Immature natural killer cell (primary cell): Measurements from ENCODE around the gene APOM. TPM values are rescaled to one million over a fixed set of nuclear protein-coding genes. Genes with fewer than 3 reads are reported as not detected.

ENCODE experiments used
- DNase-seq, 3 donors: peaks; one replicate each; pipeline ENCODE4 v3.0.0; 2022; ENCODE audit warnings: mixed read lengths in 1 of 3
- H3K27ac Mint-ChIP-seq, 6 donors: one replicate each; pipeline ENCODE4 v1.8.0; 2020; ENCODE audit warnings: mixed read lengths in 6 of 6, mild to moderate bottlenecking in 5 of 6, inconsistent platforms in 4 of 6, moderate library complexity in 3 of 6
- H3K27me3 Mint-ChIP-seq, 3 donors: one replicate each; pipeline ENCODE4 v1.8.0; 2020 to 2021; ENCODE audit warnings: low read depth in 3 of 3, mild to moderate bottlenecking in 3 of 3, mixed read lengths in 3 of 3, moderate library complexity in 3 of 3, inconsistent platforms in 1 of 3
- H3K36me3 Mint-ChIP-seq, 3 donors: one replicate each; pipeline ENCODE4 v1.8.0; 2020; ENCODE audit warnings: mixed read lengths in 3 of 3, inconsistent platforms in 2 of 3, mild to moderate bottlenecking in 2 of 3
- H3K4me1 Mint-ChIP-seq, 2 donors: one replicate each; pipeline ENCODE4 v1.8.0; 2020; ENCODE audit warnings: inconsistent platforms in 2 of 2, mild to moderate bottlenecking in 2 of 2, mixed read lengths in 2 of 2, moderate library complexity in 1 of 2
- H3K4me3 Mint-ChIP-seq, 5 donors: one replicate each; pipeline ENCODE4 v1.8.0; 2020; ENCODE audit warnings: mild to moderate bottlenecking in 5 of 5, mixed read lengths in 5 of 5, inconsistent platforms in 3 of 5, moderate library complexity in 3 of 5
- H3K9me3 Mint-ChIP-seq, 6 donors: one replicate each; pipeline ENCODE4 v1.8.0; 2020; ENCODE audit warnings: mild to moderate bottlenecking in 6 of 6, mixed read lengths in 6 of 6, inconsistent platforms in 4 of 6, moderate library complexity in 3 of 6
- polyA plus RNA-seq, 3 donors: library from polyadenylated mRNA; unstranded; fragments of 300-500 nt; fragmentation: Illumina TruSeq; gene quantifications; one replicate each; pipeline ENCODE4 v1.2.3, GENCODE V29; 2021

APOM gene
- polyA plus RNA-seq, 3 donors from 2014 or later = 1.8 to 5.7 (median 3.9) TPM

DNA sequence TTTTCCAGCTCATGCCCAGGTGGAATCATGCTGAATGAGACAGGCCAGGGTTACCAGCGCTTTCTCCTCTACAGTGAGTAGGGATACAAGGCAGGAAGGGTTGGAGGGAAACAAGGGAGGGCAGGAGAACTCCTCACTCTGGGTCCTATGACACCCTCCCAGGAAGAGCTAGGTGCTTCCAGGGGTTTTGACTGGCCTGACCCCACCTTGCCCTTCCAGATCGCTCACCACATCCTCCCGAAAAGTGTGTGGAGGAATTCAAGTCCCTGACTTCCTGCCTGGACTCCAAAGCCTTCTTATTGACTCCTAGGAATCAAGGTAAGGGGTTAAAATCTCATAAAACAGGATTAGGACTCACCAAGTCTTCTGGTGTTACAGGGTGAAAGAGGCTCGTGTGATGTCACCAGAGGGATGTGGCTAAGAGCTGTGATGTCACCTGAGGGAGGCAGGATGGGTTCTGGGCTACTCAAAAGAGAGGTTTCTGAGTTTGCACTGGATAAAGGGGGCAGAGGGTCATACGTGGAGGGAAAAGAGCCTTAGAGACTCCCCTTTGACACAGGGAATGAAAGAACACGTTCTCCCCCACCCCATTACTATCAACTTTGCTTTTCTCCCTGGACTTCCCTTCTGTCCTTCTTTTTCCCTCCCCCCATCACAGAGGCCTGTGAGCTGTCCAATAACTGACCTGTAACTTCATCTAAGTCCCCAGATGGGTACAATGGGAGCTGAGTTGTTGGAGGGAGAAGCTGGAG, 1.9 kb downstream of the APOM start:
- Mint-ChIP-seq H3K27ac (peak overlapping the region; percentile 70 to 84 (median 80)), H3K4me3 (peak overlapping the region; percentile 42 to 87 (median 59)), H3K4me1 (peaks cover 66 to 76% of the 10 kb centered on the region in 2 donors), H3K36me3 (peaks cover 4 to 8% (median 5%) of the 10 kb centered on the region in 3 donors), H3K27me3 (peaks cover 3 to 7% (median 5%) of the 10 kb centered on the region in 3 donors), H3K9me3 (no peaks in the 10 kb centered on the region)
- peak in 1 of 3 donors; percentile 11 for DNase-seq

- peak overlapping the region; percentile 10 to 87 (median 48) for H3K4me3 Mint-ChIP-seq
- no peak for DNase-seq
- H3K36me3 Mint-ChIP-seq = peaks cover 4 to 8% (median 5%) of the 10 kb centered on the region in 3 donors
- H3K27ac Mint-ChIP-seq = peak overlapping the region; percentile 45 to 83 (median 74)
- H3K27me3 Mint-ChIP-seq = peaks cover 0 to 4% (median 0%) of the 10 kb centered on the region in 3 donors
- no peaks in the 10 kb centered on the region for H3K9me3 Mint-ChIP-seq
- H3K4me1 Mint-ChIP-seq = peaks cover 65 to 72% of the 10 kb centered on the region in 2 donors
Observed at GRCh38 chr6:31658158-31658688, 2.5 kb downstream of the APOM start.

DNA sequence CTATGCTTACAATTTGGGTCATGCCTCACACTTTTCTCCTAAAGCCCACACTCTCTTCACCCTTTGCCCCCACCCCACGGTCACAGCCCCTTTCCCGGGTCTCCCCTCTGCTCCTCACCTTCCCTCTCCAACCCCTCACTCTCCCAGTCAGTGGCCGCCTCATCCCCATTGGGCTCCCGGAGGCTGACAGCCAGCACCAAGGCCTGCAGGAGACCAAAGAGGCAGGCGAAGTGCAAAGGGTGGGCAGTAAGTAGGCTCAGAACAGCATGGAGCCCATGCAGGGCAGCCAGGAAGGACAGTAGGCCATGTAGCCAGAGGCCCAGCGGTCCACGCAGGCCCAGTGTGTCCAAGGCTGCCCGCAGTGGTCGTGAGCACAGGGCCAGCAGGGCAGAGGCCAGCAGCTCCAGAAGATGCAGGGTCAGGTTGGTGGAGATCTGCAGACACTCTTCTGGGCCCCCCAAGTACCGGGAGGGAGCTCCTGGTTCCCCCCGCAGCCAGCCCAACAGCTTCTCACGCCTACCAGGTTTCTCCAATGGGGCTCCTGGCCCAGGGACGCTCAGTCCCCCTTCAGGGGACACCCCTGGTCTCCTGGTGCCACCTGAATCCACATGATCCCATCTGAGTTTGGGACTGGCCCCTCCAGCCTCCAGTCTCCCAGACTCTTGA, 3.4 kb downstream of the APOM start:
- DNase-seq = no peak
- peaks cover 70 to 77% of the 10 kb centered on the region in 2 donors for H3K4me1 Mint-ChIP-seq
- H3K9me3 Mint-ChIP-seq = no peaks in the 10 kb centered on the region
- H3K27me3 Mint-ChIP-seq = peaks cover 0 to 4% (median 1%) of the 10 kb centered on the region in 3 donors
- H3K36me3 Mint-ChIP-seq = peaks cover 4 to 14% (median 5%) of the 10 kb centered on the region in 3 donors
- peak overlapping the region; percentile 87 to 91 (median 90) for H3K4me3 Mint-ChIP-seq
- peak overlapping the region; percentile 83 to 93 (median 88) for H3K27ac Mint-ChIP-seq

GRCh38 chr6:31659649-31660380, 4.1 kb downstream of the APOM start:
- Mint-ChIP-seq H3K4me1 (peaks cover 77 to 84% of the 10 kb centered on the region in 2 donors), H3K36me3 (peaks cover 7 to 18% (median 8%) of the 10 kb centered on the region in 3 donors), H3K27me3 (peaks cover 3 to 8% (median 6%) of the 10 kb centered on the region in 3 donors), H3K9me3 (no peaks in the 10 kb centered on the region), H3K27ac (peak overlapping the region; percentile 83 to 93 (median 88)), H3K4me3 (peak overlapping the region; percentile 87 to 91 (median 90))
- peak in 1 of 3 donors; percentile 17 for DNase-seq

- Mint-ChIP-seq H3K27ac (peak within 1 kb of the TSS; percentile 83 to 95 (median 92)), H3K4me1 (peaks cover 73 to 78% of the 10 kb centered on the region in 2 donors), H3K36me3 (peaks cover 8 to 19% (median 8%) of the 10 kb centered on the region in 3 donors), H3K9me3 (no peaks in the 10 kb centered on the region), H3K27me3 (peaks cover 9 to 12% (median 11%) of the 10 kb centered on the region in 3 donors), H3K4me3 (peak within 1 kb of the TSS; percentile 87 to 91 (median 90))
- DNase-seq = peak; percentile 76 to 79 (median 78)
Observed at GRCh38 chr6:31660381-31661261, 4.9 kb downstream of the APOM start, which contains the start of gene C6orf47. Gene C6orf47 (minus strand): TSS chr6:31660778. CDS start chr6:31659947, 831 bp downstream.

DNA sequence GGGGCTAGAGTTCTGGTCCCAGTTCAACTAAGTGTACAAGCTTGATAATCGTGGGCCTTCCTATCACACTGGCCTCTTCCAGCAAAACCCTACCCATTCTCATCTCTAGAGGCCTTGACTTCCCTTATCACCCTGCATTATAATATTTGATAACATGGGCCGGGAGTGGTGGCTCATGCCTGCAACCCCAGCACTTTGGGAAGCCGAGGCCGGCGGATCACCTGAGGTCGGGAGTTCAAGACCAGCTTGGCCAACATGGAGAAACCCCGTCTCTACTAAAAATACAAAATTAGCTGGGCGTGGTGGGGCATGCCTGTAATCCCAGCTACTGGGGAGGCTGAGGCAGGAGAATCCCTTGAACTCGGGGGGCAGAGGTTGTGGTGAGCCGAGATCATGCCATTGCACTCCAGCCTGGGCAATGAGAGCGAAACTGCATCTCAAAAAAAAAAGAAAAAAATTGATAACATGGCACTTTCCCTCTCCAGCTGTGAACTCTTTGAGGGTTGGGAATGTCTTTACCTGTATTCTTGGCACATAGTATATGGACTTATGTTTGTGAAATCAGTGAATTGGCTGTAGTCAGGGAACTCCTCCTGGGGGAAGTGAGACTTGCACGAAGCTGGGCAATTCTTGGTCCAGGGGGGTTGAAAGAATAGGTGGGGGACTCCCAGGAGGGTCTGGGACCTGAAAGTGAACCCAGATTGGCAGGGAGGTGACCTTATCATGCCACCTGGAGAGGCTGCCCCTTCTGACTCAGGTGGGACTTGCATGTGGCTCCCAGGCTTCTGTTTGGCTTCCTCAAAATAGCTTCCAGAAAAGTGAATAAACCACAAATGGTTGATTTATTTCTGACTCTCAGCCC, 5.8 kb downstream of the APOM start:
- peak overlapping the region; percentile 85 to 91 (median 88) for H3K4me3 Mint-ChIP-seq
- no peaks in the 10 kb centered on the region for H3K9me3 Mint-ChIP-seq
- no peak for DNase-seq
- H3K27ac Mint-ChIP-seq = peak overlapping the region; percentile 83 to 95 (median 92)
- H3K27me3 Mint-ChIP-seq = peaks cover 12 to 16% (median 13%) of the 10 kb centered on the region in 3 donors
- peaks cover 4 to 19% (median 5%) of the 10 kb centered on the region in 3 donors for H3K36me3 Mint-ChIP-seq
- H3K4me1 Mint-ChIP-seq = peaks cover 75 to 78% of the 10 kb centered on the region in 2 donors

DNA sequence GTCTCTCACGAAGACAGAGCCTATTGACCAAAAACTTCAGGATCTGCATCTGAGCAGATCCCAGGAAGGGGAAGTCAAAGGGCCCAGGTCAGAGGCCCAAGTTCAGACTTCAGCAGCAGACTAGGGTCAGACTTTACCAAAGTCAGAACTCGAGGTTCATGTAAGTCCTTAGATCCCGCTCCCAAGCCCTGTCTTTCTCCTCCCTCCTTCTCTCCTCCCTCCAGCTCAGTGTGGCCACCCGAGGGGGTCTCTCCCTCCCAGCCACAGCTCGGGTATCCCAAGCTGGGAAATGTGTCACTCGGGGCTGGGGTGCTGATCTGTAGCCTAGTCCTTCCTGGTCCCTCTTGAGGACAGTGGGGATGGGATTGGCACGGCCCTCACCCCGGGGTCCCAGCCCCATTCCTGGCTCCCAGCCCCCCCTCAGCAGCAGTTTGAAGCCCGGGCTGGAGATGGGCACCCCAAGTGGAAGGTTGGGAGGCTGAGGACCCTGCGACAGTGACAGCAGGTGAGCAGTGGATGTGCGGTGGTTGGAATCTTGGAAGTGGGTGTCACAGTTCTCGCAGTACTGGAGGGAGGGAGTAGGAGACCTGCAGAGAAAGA, 6.5 kb downstream of the APOM start:
- H3K27me3 Mint-ChIP-seq = peaks cover 12 to 16% (median 13%) of the 10 kb centered on the region in 3 donors
- H3K4me3 Mint-ChIP-seq = peak overlapping the region in 4 of 5 donors; percentile 40 to 91 (median 70)
- no peak for DNase-seq
- peaks cover 4 to 17% (median 4%) of the 10 kb centered on the region in 3 donors for H3K36me3 Mint-ChIP-seq
- H3K4me1 Mint-ChIP-seq = peaks cover 76 to 79% of the 10 kb centered on the region in 2 donors
- H3K27ac Mint-ChIP-seq = peak overlapping the region in 4 of 6 donors; percentile 37 to 70 (median 58)
- H3K9me3 Mint-ChIP-seq = no peaks in the 10 kb centered on the region

DNA sequence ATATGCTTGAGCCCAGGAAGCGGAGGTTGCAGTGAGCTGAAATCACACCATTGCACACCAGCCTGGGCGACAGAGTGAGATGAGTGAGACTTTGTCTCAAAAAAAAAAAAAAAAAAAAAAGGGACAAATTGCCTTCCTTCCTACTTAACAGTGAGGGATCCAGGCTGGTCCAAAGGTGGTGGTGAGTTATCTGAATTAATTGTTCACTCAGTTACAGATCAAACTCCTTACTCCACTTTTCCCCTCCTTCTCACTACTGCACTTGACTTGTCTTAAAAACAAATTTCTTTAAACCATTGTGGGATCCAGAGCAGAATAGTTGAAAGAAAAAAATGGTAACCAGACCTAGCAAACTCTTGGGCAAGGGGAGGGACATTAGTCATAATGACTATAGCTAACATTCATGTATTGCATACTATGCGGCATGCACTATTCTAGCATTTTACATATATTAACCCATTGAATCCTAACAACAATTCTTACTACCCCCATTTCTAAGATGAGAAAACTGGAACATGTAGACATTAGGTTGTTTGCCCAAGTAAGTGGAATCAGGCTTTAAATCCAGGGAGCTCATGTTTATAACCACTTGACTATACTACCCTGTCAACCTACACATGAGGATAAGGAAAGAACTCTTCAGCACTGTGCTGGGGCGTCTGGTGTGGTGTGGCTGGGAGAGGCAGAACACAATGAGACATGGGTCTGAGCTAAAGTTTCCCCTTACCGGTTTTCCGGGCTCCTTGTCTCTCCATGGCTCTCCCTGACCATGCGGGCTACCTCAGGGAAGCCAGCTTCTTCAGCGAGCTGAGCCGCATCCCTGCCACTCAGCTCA, 7.6 kb downstream of the APOM start:
- Mint-ChIP-seq H3K36me3 (peaks cover 4 to 22% (median 10%) of the 10 kb centered on the region in 3 donors), H3K9me3 (no peaks in the 10 kb centered on the region), H3K4me1 (peaks cover 75 to 79% of the 10 kb centered on the region in 2 donors), H3K27ac (peak overlapping the region; percentile 32 to 99 (median 98)), H3K27me3 (peaks cover 12 to 16% (median 13%) of the 10 kb centered on the region in 3 donors), H3K4me3 (peak overlapping the region; percentile 88 to 100 (median 97))
- no peak for DNase-seq

DNA sequence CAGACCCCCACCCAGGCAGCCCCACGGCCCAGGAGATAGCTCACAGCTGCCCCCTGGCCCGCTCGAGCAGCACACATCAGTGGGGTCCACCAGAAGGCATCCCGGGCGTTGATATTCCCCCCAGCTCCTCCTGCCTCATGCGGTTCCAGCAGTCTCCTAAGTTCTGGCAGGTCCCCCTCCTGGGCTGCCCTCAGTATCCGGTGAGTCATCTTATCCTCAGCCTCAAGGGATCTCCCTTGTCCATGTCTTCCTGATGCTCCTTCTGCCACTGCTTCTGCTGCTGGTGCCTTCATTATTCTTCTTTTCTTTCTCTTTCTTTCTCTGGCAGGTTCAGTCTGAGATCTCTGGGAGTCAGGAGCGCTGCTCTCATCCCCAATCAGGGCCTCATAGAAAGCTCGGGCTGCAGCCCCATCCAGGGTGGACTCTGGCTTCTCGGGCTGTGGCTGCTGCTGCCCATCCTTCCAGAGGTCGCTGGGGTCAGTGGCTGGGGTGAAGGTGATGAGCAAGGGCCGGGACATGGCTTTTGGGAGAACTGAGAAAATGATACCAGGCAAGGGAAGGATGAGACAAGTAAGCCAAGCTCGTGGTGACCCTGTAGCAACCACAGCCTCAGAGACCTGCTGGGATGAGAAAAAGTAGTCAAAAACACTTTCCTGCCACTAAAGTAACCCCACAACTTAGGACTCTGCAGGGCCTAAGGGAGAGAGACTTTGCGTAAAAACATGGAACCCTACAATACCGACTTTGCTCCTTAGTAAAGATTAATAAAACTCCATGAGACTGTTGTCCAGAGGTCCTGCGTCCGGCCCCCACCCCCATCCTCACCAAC, 8.5 kb downstream of the APOM start:
- H3K9me3 Mint-ChIP-seq = no peaks in the 10 kb centered on the region
- peak overlapping the region; percentile 95 to 99 (median 99) for H3K27ac Mint-ChIP-seq
- H3K36me3 Mint-ChIP-seq = peaks cover 4 to 29% (median 10%) of the 10 kb centered on the region in 3 donors
- peak overlapping the region; percentile 88 to 100 (median 97) for H3K4me3 Mint-ChIP-seq
- peaks cover 12 to 16% (median 13%) of the 10 kb centered on the region in 3 donors for H3K27me3 Mint-ChIP-seq
- peak in 1 of 3 donors; percentile 12 for DNase-seq
- peaks cover 69 to 74% of the 10 kb centered on the region in 2 donors for H3K4me1 Mint-ChIP-seq
